ENCODE results near the gene CTAG1B.

DNA sequence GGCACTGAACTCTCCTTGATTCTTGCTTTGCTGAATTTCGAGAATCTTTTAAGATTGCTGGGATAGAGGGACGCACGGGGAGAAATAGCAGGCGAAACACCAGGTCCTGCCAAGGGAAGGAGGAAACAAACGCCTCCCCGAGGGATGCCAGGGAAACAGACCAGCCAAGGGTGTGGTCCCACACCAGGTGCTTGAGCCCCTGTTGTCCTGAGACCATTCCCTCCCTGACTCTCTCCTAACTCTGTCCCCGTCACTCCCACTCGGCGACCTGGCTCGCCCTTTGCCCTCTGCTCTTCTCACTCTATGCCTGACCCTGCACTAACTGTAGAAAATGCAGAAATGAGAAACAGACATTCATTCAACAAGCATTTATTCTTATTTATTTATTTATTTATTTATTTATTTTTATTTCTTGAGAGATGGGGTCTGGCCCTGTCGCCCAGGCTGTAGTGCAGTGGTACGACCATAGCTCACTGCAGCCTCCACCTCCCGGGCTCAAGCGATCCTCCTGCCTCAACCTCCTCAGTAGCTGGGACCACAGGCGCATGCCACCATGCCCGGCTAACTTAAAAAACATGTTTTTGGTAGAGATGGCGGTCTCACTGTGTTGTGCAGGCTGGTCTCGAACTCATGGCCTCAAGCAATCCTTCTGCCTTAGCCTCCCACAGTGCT, 16.2 kb downstream of the CTAG1B start:
- TF ChIP-seq, protein P1, sequence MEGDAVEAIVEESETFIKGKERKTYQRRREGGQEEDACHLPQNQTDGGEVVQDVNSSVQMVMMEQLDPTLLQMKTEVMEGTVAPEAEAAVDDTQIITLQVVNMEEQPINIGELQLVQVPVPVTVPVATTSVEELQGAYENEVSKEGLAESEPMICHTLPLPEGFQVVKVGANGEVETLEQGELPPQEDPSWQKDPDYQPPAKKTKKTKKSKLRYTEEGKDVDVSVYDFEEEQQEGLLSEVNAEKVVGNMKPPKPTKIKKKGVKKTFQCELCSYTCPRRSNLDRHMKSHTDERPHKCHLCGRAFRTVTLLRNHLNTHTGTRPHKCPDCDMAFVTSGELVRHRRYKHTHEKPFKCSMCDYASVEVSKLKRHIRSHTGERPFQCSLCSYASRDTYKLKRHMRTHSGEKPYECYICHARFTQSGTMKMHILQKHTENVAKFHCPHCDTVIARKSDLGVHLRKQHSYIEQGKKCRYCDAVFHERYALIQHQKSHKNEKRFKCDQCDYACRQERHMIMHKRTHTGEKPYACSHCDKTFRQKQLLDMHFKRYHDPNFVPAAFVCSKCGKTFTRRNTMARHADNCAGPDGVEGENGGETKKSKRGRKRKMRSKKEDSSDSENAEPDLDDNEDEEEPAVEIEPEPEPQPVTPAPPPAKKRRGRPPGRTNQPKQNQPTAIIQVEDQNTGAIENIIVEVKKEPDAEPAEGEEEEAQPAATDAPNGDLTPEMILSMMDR (IDR thresholded peaks at IDR 0.05): no peak
- no peak for TF ChIP-seq POLR2A (IDR thresholded peaks at IDR 0.05)
